ENCODE measurements around the gene NAALADL2.

DNA sequence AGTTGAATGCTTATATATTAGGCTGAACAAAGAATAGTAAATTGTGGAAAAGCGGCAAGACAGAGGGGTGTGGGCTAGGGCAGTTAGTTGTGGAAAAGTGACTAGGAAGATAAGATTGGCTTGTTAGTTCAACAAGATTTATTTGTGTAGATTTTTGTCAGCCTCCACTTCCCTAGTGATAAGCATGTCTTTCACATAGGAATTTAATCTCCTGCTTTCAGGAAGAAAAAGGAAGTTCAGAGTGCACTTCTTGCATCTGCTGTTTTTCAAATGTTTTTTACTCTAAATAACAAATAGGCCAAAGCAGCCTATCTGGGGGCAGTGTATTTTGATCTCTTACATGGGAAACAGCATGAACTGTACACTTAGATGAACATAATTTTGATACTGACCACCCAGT, 919.9 kb downstream of the NAALADL2 start:
- TF ChIP-seq, protein P1, sequence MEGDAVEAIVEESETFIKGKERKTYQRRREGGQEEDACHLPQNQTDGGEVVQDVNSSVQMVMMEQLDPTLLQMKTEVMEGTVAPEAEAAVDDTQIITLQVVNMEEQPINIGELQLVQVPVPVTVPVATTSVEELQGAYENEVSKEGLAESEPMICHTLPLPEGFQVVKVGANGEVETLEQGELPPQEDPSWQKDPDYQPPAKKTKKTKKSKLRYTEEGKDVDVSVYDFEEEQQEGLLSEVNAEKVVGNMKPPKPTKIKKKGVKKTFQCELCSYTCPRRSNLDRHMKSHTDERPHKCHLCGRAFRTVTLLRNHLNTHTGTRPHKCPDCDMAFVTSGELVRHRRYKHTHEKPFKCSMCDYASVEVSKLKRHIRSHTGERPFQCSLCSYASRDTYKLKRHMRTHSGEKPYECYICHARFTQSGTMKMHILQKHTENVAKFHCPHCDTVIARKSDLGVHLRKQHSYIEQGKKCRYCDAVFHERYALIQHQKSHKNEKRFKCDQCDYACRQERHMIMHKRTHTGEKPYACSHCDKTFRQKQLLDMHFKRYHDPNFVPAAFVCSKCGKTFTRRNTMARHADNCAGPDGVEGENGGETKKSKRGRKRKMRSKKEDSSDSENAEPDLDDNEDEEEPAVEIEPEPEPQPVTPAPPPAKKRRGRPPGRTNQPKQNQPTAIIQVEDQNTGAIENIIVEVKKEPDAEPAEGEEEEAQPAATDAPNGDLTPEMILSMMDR (IDR thresholded peaks at IDR 0.05; ENCODE audit: low read depth, low read length, missing input control) = no peak
- no peak for TF ChIP-seq JUND (IDR thresholded peaks at IDR 0.05)

Measured in liver (tissue), 3 donors.